ENCODE results near the gene PRMT6. TPM values are rescaled to one million over a fixed set of nuclear protein-coding genes. Genes with fewer than 3 reads are reported as not detected.
"Not testable (repeated sequence)": the region's sequence is repeated elsewhere in the genome, so short reads cannot be mapped to it uniquely, and the experiment has no call there.

The PRMT6 gene
- total RNA-seq, 1 experiment from 2014 or later, result 7.3 TPM

DNA sequence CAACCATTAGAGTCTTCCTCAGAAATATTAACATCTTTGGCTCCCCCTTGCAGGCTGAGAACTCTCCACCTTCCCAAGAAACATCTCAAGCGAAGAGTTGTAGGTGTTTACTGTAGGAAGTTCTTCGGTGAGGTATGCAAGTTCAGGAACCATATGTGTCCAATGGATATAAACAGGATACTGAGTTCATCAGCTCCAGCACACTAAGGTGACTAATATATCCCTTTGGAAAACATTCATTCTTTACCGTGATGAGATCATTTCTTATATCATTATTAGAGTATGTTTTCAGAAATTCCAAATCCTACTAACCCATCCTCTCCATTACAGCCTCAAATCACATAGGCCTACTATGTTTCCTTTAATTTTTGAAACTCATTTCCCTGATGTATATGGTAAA, 37.3 kb upstream of the PRMT6 start:
- Histone ChIP-seq H3K9me3 (ENCODE audit: control insufficient read depth in 1 of 2, insufficient read depth in 1 of 2, low read depth in 1 of 2, low read length in 2 of 2) (peaks cover 0 to 12% of the 10 kb centered on the region in 2 experiments; a peak in 1 of 4 replicates), H3K79me2 (ENCODE audit: insufficient read depth, low read length) (no peaks in the 10 kb centered on the region), H2AFZ (ENCODE audit: low read depth, low read length, poor library complexity, severe bottlenecking) (no peak overlapping the region), H4K20me1 (ENCODE audit: insufficient read depth) (no peaks in the 10 kb centered on the region), H3K9ac (ENCODE audit: low read length) (no peak overlapping the region), H3K27ac (ENCODE audit: low read depth, low read length) (no peak overlapping the region), H3K4me2 (ENCODE audit: low read length) (no peak overlapping the region), H3K36me3 (ENCODE audit: control insufficient read depth in 1 of 2, insufficient read depth in 2 of 2, low read length in 2 of 2) (no peaks in the 10 kb centered on the region), H3K4me3 (replicated peaks in 1 of 2; ENCODE audit: low read depth in 1 of 2, low read length in 2 of 2) (no peak overlapping the region), H3K4me1 (ENCODE audit: control insufficient read depth in 1 of 2, insufficient read depth in 2 of 2, low read length in 2 of 2) (no peaks in the 10 kb centered on the region), H3K27me3 (ENCODE audit: insufficient read depth, low read length) (no peaks in the 10 kb centered on the region), H3K9me2 (ENCODE audit: insufficient read depth) (no peaks in the 10 kb centered on the region)
- BruUV-seq (replicated peaks), result no TSS peak
- intact Hi-C loops (cut with micrococcal nuclease), result no loop called here
- no peak for TF ChIP-seq TCF7L2 (IDR thresholded peaks at IDR 0.05; ENCODE audit: borderline replicate concordance, extremely low read depth, insufficient read depth, insufficient read length)
- no peak for TF ChIP-seq POLR2A (IDR thresholded peaks at IDR 0.05; ENCODE audit: borderline replicate concordance, extremely low read depth, insufficient read depth, insufficient read length)
- TF ChIP-seq SIN3A (IDR thresholded peaks at IDR 0.05; ENCODE audit: low read depth), result no peak
- TF ChIP-seq RAD21 (IDR thresholded peaks at IDR 0.05; ENCODE audit: low read depth), result no peak
- TF ChIP-seq ZFX (IDR thresholded peaks at IDR 0.05), result no peak
- no peak for TF ChIP-seq CEBPB (IDR thresholded peaks at IDR 0.05; ENCODE audit: low read depth)
- no peak for TF ChIP-seq POLR2AphosphoS5 (IDR thresholded peaks at IDR 0.05; ENCODE audit: low read depth, low read length)
- no peak for TF ChIP-seq FOSL1 (IDR thresholded peaks at IDR 0.05; ENCODE audit: low read depth)
- no peak for TF ChIP-seq CBX3 (IDR thresholded peaks at IDR 0.05; ENCODE audit: low read depth)
- TF ChIP-seq, protein P1, sequence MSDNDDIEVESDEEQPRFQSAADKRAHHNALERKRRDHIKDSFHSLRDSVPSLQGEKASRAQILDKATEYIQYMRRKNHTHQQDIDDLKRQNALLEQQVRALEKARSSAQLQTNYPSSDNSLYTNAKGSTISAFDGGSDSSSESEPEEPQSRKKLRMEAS (IDR thresholded peaks at IDR 0.05), result no peak
- no peak for TF ChIP-seq EGR1 (IDR thresholded peaks at IDR 0.05; ENCODE audit: low read depth)
- no peak for TF ChIP-seq SRF (IDR thresholded peaks at IDR 0.05; ENCODE audit: low read depth)
- TF ChIP-seq, protein P2, sequence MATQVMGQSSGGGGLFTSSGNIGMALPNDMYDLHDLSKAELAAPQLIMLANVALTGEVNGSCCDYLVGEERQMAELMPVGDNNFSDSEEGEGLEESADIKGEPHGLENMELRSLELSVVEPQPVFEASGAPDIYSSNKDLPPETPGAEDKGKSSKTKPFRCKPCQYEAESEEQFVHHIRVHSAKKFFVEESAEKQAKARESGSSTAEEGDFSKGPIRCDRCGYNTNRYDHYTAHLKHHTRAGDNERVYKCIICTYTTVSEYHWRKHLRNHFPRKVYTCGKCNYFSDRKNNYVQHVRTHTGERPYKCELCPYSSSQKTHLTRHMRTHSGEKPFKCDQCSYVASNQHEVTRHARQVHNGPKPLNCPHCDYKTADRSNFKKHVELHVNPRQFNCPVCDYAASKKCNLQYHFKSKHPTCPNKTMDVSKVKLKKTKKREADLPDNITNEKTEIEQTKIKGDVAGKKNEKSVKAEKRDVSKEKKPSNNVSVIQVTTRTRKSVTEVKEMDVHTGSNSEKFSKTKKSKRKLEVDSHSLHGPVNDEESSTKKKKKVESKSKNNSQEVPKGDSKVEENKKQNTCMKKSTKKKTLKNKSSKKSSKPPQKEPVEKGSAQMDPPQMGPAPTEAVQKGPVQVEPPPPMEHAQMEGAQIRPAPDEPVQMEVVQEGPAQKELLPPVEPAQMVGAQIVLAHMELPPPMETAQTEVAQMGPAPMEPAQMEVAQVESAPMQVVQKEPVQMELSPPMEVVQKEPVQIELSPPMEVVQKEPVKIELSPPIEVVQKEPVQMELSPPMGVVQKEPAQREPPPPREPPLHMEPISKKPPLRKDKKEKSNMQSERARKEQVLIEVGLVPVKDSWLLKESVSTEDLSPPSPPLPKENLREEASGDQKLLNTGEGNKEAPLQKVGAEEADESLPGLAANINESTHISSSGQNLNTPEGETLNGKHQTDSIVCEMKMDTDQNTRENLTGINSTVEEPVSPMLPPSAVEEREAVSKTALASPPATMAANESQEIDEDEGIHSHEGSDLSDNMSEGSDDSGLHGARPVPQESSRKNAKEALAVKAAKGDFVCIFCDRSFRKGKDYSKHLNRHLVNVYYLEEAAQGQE (IDR thresholded peaks at IDR 0.05; ENCODE audit: low read depth), result no peak
- TF ChIP-seq ZNF274 (IDR thresholded peaks at IDR 0.05; ENCODE audit: low read depth, low read length), result no peak
- ChIA-PET RAD21 (ENCODE audit: low non-redundant PET in 1 of 2, low total read pairs in 2 of 2, uncharacterized antibody in 2 of 2, unreplicated experiment in 2 of 2) (no interaction called here), POLR2A (no interaction called here), CTCF (no interaction called here)
- DNase-seq (ENCODE audit: low read depth, low spot score) (no peak), ATAC-seq (no peak)

DNA sequence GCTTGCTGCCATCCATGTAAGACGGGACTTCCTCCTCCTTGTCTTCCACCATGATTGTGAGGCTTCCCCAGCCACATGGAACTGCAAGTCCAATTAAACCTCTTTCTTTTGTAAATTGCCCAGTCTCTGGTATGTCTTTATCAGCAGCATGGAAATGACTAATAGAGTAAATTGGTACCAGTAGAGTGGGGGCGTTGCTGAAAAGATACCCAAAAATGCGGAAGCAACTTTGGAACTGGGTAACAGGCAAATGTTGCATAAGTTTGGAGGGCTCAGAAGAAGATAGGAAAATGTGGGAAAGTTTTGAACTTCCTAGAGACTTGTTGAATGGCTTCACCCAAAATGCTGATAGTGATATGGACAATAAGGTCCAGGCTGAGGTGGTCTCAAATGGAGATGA, 17.6 kb upstream of the PRMT6 start:
- H3K36me3 ChIP-seq (ENCODE audit: control insufficient read depth in 1 of 2, insufficient read depth in 2 of 2, low read length in 2 of 2); H3K9me2 ChIP-seq (ENCODE audit: insufficient read depth); POLR2A ChIA-PET; H3K79me2 ChIP-seq (ENCODE audit: insufficient read depth, low read length); H3K4me2 ChIP-seq (ENCODE audit: low read length); intact Hi-C loops (cut with micrococcal nuclease); H3K4me3 ChIP-seq (replicated peaks in 1 of 2; ENCODE audit: low read depth in 1 of 2, low read length in 2 of 2); H4K20me1 ChIP-seq (ENCODE audit: insufficient read depth); H3K27me3 ChIP-seq (ENCODE audit: insufficient read depth, low read length); H3K27ac ChIP-seq (ENCODE audit: low read depth, low read length); H2AFZ ChIP-seq (ENCODE audit: low read depth, low read length, poor library complexity, severe bottlenecking); CTCF ChIA-PET; H3K9ac ChIP-seq (ENCODE audit: low read length); BruUV-seq (replicated peaks); DNase-seq (ENCODE audit: low read depth, low spot score); H3K9me3 ChIP-seq (ENCODE audit: control insufficient read depth in 1 of 2, insufficient read depth in 1 of 2, low read depth in 1 of 2, low read length in 2 of 2); RAD21 ChIA-PET (ENCODE audit: low non-redundant PET in 1 of 2, low total read pairs in 2 of 2, uncharacterized antibody in 2 of 2, unreplicated experiment in 2 of 2); H3K4me1 ChIP-seq (ENCODE audit: control insufficient read depth in 1 of 2, insufficient read depth in 2 of 2, low read length in 2 of 2); ATAC-seq: not testable (repeated sequence)

Measured in HCT116 (cell line).